Measurements from ENCODE around the gene FALEC.

The FALEC gene

GRCh38 chr1:150559656-150560010, 44.1 kb downstream of the FALEC start:
- TF ChIP-seq ZFX (IDR thresholded peaks at IDR 0.05) (no peak), CTCF (conservative IDR thresholded peaks at IDR 0.05) (no peak)
- no peak overlapping the region for H3K27ac ChIP-seq

- TF ChIP-seq ZFX (IDR thresholded peaks at IDR 0.05) (no peak), CTCF (conservative IDR thresholded peaks at IDR 0.05) (peak; percentile 91)
- H3K27ac ChIP-seq, result peak overlapping the region; percentile 93; the same call in 1 of the 2 replicates
Observed at GRCh38 chr1:150560011-150560438, 44.5 kb downstream of the FALEC start.

DNA sequence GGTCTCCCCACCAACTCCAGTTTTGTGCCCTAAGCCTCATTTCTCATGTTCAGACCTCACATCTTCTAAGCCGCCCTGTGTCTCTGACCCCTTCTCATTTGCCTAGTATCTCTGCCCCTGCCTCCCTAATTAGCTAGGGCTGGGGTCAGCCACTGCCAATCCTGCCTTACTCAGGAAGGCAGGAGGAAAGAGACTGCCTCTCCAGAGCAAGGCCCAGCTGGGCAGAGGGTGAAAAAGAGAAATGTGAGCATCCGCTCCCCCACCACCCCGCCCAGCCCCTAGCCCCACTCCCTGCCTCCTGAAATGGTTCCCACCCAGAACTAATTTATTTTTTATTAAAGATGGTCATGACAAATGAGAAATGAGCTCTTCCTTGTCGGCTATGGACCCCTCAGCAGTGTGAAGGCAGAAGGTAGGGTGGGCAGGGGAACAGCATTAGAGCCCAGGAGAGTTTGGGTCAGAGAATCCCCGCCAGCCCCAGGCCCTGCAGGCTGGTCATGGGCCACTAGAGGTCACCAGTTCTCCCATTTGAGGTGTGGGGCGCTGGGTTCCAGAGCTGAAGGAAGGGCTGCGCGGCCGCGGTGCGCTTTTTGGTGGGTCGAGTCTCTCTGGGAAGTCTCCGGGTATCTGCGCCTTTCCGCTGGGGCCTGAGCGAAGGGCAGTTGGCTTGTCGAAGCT, 45.2 kb downstream of the FALEC start:
- peak; percentile 86 for TF ChIP-seq CTCF (conservative IDR thresholded peaks at IDR 0.05)
- TF ChIP-seq ZFX (IDR thresholded peaks at IDR 0.05), result no peak
- peak overlapping the region; percentile 93 for H3K27ac ChIP-seq

DNA sequence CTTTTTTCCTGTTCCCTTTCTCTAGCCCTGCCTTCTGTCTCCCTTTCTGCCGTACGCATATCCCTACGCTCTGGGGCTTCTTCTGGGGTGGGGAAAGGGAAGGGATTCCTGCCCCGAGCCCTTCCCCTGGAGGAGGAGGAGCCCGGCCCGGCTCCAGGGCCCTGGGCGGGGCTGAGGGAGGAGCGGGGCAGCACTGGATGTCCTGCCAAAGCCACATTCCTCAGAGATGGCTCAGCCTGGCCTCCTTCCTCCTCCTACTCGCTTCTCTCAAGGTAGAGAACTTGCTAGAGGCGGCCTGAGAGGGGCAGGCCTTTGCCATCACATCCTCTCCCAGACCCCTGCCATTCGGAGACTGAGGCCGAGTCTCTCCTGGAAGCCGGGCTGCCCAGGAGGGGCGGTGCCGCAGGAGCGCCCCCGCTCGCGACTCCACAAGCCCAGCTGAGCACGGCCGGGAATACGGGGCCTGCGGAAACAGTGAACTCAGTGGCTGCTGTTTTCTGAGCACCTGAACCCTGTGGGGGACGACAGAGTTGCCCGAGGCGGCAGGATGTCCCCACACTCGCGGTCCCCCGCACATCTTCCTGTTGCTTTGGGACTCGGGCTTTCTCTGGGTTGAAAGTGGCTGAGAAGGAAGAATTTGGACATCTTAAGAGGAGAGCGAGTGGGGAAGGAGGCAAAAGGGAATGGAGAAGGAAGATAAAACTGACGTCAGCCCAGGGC, 45.9 kb downstream of the FALEC start:
- TF ChIP-seq CTCF (conservative IDR thresholded peaks at IDR 0.05) (peak; percentile 73), ZFX (IDR thresholded peaks at IDR 0.05) (peak; percentile 49; the same call in 1 of the 2 replicates)
- H3K27ac ChIP-seq, result peak overlapping the region; percentile 93

- TF ChIP-seq ZFX (IDR thresholded peaks at IDR 0.05) (no peak), CTCF (conservative IDR thresholded peaks at IDR 0.05) (no peak)
- H3K27ac ChIP-seq, result peak overlapping the region; percentile 93
Observed at GRCh38 chr1:150561974-150562445, 46.5 kb downstream of the FALEC start.

DNA sequence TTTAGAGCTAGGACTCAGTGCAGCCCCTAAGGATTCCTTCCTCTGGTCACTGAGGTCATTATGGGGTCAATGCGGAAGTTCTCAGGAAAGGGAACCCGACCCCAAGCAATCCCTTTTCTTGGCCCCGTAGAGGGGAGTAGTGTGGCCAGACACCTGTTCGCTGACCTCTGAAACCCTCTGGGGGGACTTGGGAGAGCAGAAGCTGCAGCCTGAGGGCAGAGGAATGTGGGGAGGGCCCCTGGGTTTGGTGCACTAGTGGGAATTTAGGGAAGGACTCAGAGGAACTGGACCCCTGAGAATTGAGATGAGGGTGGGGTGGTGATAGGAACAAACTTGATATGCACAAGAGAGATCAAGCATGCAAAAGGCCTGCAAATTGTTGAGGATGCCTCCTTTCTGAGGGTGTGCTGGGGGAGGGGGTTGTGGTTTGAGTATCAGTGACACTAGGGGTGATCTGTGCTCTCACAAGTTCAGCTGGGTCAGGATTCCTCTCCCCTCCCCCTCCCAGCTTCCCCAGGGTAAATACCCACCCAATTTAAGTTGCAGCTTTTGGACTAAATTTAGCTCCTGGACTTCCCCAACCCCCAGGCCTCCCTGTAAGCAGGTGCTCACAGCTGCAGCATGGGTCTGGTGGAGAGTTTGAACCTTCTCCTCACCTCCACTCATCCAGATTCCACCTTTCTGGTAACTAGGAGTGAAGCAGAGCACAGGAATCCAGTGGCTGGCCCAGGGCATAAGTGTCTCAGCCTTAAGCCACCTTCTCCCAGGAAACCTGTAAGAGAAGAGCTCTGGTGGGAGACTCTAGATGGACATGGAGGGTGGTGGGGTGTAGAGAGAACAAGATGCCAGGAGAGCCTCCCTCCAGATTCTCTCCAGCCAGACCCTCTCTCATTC, 47.1 kb downstream of the FALEC start:
- peak overlapping the region; percentile 93 for H3K27ac ChIP-seq

More for the DNA sequence above, 47.1 kb downstream of the FALEC start:
- TF ChIP-seq CTCF (conservative IDR thresholded peaks at IDR 0.05) (no peak), ZFX (IDR thresholded peaks at IDR 0.05) (no peak)
